ENCODE results near the gene TMEM269.

GRCh38 chr1:42741706-42742105, 43.1 kb upstream of the TMEM269 start:
- TF ChIP-seq CTCF (IDR thresholded peaks at IDR 0.05) (no peak), POLR2A (IDR thresholded peaks at IDR 0.05) (no peak), POLR2AphosphoS5 (IDR thresholded peaks at IDR 0.05) (no peak)

Measured in breast epithelium (tissue), 3 donors.